Stimulated activated CD4-positive, alpha-beta T cell treated with anti-CD3 and anti-CD28 coated beads, Interleukin-12 subunit alpha, Interleukin-12 subunit beta, amount 100 ng/mL, for 4 hours (primary cell): Measurements from ENCODE around the gene CAMK2N1.
A peak's percentile ranks its signal among the peaks of the same experiment; 100 is the strongest.

ENCODE experiments used
- DNase-seq: peaks from one replicate; pipeline ENCODE4 v3.0.0-alpha.2; 2020

Gene CAMK2N1

GRCh38 chr1:20442920-20443625 lies 42.9 kb downstream of the CAMK2N1 start:
- DNase-seq = no peak

- DNase-seq = peak; percentile 19
These were observed 45.2 kb downstream of the CAMK2N1 start for GRCh38 chr1:20440785-20441200.

- DNase-seq = no peak
These were observed 46.7 kb downstream of the CAMK2N1 start for GRCh38 chr1:20439282-20439681.

GRCh38 chr1:20437640-20438039 lies 48.4 kb downstream of the CAMK2N1 start:
- DNase-seq = no peak

GRCh38 chr1:20432891-20433290 lies 53.1 kb downstream of the CAMK2N1 start:
- no peak for DNase-seq
